Smooth muscle cell (in vitro differentiated cells): Measurements from ENCODE around the gene DCP1B. TPM values are rescaled to one million over a fixed set of nuclear protein-coding genes. Genes with fewer than 3 reads are reported as not detected.

Experiments used
- DNase-seq: peaks from one replicate; lab custom pipeline; 2025; ENCODE audit not compliant: unreplicated experiment; lab: John Stamatoyannopoulos, UW
- H2AFZ ChIP-seq: fragments of 200-600 bp; sonication (generic); 2 replicates; pipeline ENCODE4 v1.6.0; 2016; ENCODE audit warnings: antibody characterized with exemption, low read depth, mild to moderate bottlenecking
- H3F3A ChIP-seq: fragments of 200-600 bp; sonication (generic); 2 replicates; pipeline ENCODE4 v1.6.0; 2017; ENCODE audit warnings: antibody characterized with exemption, low read depth
- H3K27ac ChIP-seq: fragments of 200-600 bp; sonication (generic); 2 replicates; pipeline ENCODE4 v1.5.1; 2016; ENCODE audit warnings: low read depth, mild to moderate bottlenecking
- H3K27me3 ChIP-seq: fragments of 200-600 bp; sonication (generic); 2 replicates; pipeline ENCODE4 v1.6.1; 2016; ENCODE audit warnings: low read depth, mild to moderate bottlenecking
- H3K36me3 ChIP-seq: fragments of 200-600 bp; sonication (generic); 2 replicates; pipeline ENCODE4 v1.5.1; 2016; ENCODE audit warnings: low read depth
- H3K4me1 ChIP-seq: fragments of 200-600 bp; sonication (generic); 2 replicates; pipeline ENCODE4 v1.5.1; 2016; ENCODE audit warnings: low read depth
- H3K4me2 ChIP-seq: fragments of 200-600 bp; sonication (generic); 2 replicates; pipeline ENCODE4 v1.6.0; 2016; ENCODE audit warnings: mild to moderate bottlenecking
- H3K4me3 ChIP-seq: fragments of 200-600 bp; sonication (generic); 2 replicates; pipeline ENCODE4 v1.5.1; 2016; ENCODE audit warnings: mild to moderate bottlenecking
- H3K79me2 ChIP-seq: fragments of 200-600 bp; sonication (generic); 2 replicates; pipeline ENCODE4 v1.6.0; 2016; ENCODE audit warnings: low read depth, mild to moderate bottlenecking
- H3K9ac ChIP-seq: fragments of 200-600 bp; sonication (generic); 2 replicates; pipeline ENCODE4 v1.6.0; 2016; ENCODE audit warnings: low read depth
- H3K9me3 ChIP-seq: fragments of 200-600 bp; sonication (generic); replicated peaks from 2 replicates; pipeline ENCODE4 v1.5.1; 2016; ENCODE audit warnings: low read depth
- H4K20me1 ChIP-seq: fragments of 200-600 bp; sonication (generic); 2 replicates; pipeline ENCODE4 v1.6.0; 2016; ENCODE audit warnings: low read depth
- CTCF ChIP-seq: fragments of 200-600 bp; sonication (generic); IDR thresholded peaks from 2 replicates; pipeline ENCODE4 v1.5.1; 2017; ENCODE audit warnings: borderline replicate concordance, mild to moderate bottlenecking, antibody characterized with exemption; ENCODE audit not compliant: insufficient read depth, poor library complexity, severe bottlenecking
- WGBS: methylation state at CpG from one replicate; pipeline ENCODE4 v1.1.7; 2016; ENCODE audit warnings: low lambda C conversion rate; 5-methylcytosine and 5-hydroxymethylcytosine counted together
- polyA plus RNA-seq: library from polyadenylated mRNA; unstranded; fragments of >200 nt; fragmentation: Nextera tagmentation; extraction: Ambion mirVana; gene quantifications from 2 replicates; pipeline ENCODE4 v1.2.1, GENCODE V29; 2016
- total RNA-seq: library from RNA; depleted of rRNA; stranded (reverse); fragments of >200 nt; gene quantifications from 2 replicates; pipeline ENCODE4 v1.2.3, GENCODE V29; 2014

The DCP1B gene
- total and polyA plus RNA-seq, 2 experiments from 2014 or later: 34.9 to 38.1 TPM

- Histone ChIP-seq H2AFZ (no peak overlapping the region), H3K4me2 (no peak overlapping the region), H3K36me3 (no peaks in the 10 kb centered on the region), H3K9ac (no peak overlapping the region), H3K4me1 (peaks cover 4% of the 10 kb centered on the region), H3K79me2 (no peaks in the 10 kb centered on the region), H3K27ac (no peak overlapping the region), H4K20me1 (no peaks in the 10 kb centered on the region), H3K27me3 (peaks cover 2% of the 10 kb centered on the region), H3F3A (no peaks in the 10 kb centered on the region), H3K4me3 (no peak overlapping the region), H3K9me3 (no peaks in the 10 kb centered on the region)
- no peak for TF ChIP-seq CTCF
- 94% methylated on average over 11 of the region's 11 CpGs for WGBS
- no peak for DNase-seq
Measured at GRCh38 chr12:1929241-1929984, 74.8 kb downstream of the DCP1B start.

- no peaks in the 10 kb centered on the region for H4K20me1 ChIP-seq
- TF ChIP-seq CTCF: no peak
- H3K4me3 ChIP-seq: no peak overlapping the region
- peaks cover 4% of the 10 kb centered on the region for H3K4me1 ChIP-seq
- 95% methylated on average over 22 of the region's 22 CpGs for WGBS
- no peak overlapping the region for H3K9ac ChIP-seq
- H3K27me3 ChIP-seq: peaks cover 2% of the 10 kb centered on the region
- no peak overlapping the region for H2AFZ ChIP-seq
- no peaks in the 10 kb centered on the region for H3K79me2 ChIP-seq
- H3K4me2 ChIP-seq: no peak overlapping the region
- H3K36me3 ChIP-seq: no peaks in the 10 kb centered on the region
- no peak for DNase-seq
- H3K27ac ChIP-seq: no peak overlapping the region
- H3F3A ChIP-seq: no peaks in the 10 kb centered on the region
- no peaks in the 10 kb centered on the region for H3K9me3 ChIP-seq
Measured at GRCh38 chr12:1928439-1929121, 75.7 kb downstream of the DCP1B start.

- Histone ChIP-seq H3K27me3 (peaks cover 2% of the 10 kb centered on the region), H3K4me2 (no peak overlapping the region), H3K9me3 (no peaks in the 10 kb centered on the region), H3K4me1 (no peaks in the 10 kb centered on the region), H3K27ac (no peak overlapping the region), H3K9ac (no peak overlapping the region), H3K79me2 (no peaks in the 10 kb centered on the region), H3K4me3 (no peak overlapping the region), H3K36me3 (no peaks in the 10 kb centered on the region), H4K20me1 (no peaks in the 10 kb centered on the region), H3F3A (no peaks in the 10 kb centered on the region), H2AFZ (no peak overlapping the region)
- WGBS: 78% methylated on average over 15 of the region's 15 CpGs
- no peak for TF ChIP-seq CTCF
- DNase-seq: no peak
Measured at GRCh38 chr12:1927751-1928351, 76.4 kb downstream of the DCP1B start.
